GM19193 (cell line): ENCODE measurements around the gene NLK.

Experiments
- POLR2A ChIP-seq: IDR thresholded peaks from 4 replicates; pipeline ENCODE4 v1.6.1; 2011; ENCODE audit not compliant: insufficient read depth, insufficient read length; ENCODE audit errors: extremely low read depth

NLK gene

GRCh38 chr17:28053044-28053670 is 10.7 kb downstream of the NLK start:
- no peak for TF ChIP-seq POLR2A

GRCh38 chr17:28053725-28054124 is 11.2 kb downstream of the NLK start:
- no peak for TF ChIP-seq POLR2A

DNA sequence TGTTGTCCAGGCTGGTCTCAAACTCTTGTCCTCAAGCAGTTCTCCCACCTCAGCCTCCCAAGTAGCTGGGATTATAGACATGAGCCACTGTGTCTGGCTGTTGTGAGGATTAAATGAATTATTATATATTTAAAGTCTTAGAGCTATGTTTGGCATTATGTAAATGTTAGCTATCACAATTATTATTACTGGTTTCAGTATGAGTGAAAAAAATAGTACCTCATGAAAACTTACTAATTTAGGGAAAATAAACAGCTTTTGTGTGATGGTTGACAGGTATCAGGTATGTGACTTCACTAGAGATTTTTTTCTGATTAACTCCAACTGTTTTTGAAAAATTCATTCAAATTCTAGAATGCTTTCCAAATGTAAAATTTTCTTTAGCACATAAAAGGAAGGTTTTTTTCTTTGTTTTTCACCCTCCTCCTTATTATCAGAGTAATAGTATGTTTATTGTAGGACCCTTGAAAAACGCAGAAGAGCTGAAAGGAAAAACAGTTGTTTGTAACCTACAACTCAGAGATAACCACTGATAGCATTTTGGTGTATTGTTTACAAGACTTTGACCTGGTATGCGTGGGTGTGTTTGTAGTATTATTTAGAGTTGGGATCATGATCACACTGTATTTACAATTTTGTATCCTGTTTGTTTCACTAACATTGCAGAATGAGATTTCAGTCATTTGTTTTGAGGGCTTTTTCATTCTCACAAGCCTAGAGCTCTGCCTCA is 13.2 kb downstream of the NLK start:
- TF ChIP-seq POLR2A, result no peak

- TF ChIP-seq POLR2A, result no peak
These were observed 13.8 kb downstream of the NLK start for GRCh38 chr17:28056276-28056620.

- TF ChIP-seq POLR2A, result no peak
These were observed 15.3 kb downstream of the NLK start for GRCh38 chr17:28057731-28058246.

- no peak for TF ChIP-seq POLR2A
These were observed 17.2 kb downstream of the NLK start for GRCh38 chr17:28059675-28060074.

GRCh38 chr17:28065706-28066105 is 23.2 kb downstream of the NLK start:
- TF ChIP-seq POLR2A, result no peak

GRCh38 chr17:28069061-28069460 is 26.6 kb downstream of the NLK start:
- TF ChIP-seq POLR2A, result no peak

GRCh38 chr17:28071179-28071578 is 28.7 kb downstream of the NLK start:
- TF ChIP-seq POLR2A, result no peak

DNA sequence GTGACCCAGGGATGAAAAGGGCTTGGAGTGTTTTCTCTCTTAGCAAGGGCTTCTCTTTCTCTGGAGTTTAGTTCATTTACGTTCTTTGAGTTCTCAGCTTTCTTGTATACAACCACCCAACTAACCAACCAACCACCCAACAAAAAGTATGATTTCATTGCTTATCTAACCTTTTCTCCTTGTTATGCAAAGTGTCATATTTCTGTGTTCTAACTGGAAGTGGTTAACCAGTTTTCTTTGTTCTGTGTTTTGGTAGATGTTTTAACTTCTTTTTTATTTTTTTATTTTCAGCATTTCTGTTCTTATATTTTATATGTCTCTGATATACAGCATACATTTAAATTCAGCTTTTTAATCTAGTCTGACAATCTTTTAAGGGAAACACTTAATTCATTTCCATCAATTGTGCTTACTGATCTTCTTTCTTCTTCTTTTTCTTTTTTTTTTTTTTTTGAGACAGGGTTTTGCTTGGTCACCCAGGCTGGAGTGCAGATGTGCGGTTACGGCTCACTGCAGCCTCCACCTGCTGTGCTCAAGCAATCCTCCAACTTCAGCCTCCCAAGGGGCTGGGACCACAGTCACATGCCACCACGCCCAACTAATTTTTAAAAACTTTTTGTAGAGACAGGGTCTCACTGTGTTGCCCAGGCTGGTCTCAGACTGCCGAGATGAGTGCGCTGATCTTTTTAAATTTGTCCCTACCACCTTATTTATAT is 29.6 kb downstream of the NLK start:
- no peak for TF ChIP-seq POLR2A

- TF ChIP-seq POLR2A, result no peak
These were observed 30.6 kb downstream of the NLK start for GRCh38 chr17:28072936-28073533.

DNA sequence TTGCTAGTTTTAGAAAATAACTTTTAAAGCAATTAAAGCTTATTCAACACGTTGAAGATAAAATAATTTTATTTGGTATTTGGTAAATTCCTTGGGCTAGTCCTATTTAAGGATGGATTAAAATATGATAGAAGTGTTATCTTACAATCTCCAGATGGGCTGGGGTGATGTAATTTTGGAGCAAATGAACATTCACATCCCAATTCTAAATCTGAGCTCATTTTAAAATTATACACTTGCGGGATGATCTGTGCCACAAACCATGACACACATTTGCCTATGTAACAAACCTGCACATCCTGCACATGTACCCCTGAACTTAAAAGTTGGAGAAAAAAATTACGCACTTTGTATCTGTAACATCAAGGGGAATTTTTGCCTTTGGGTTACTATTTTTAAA is 31.5 kb downstream of the NLK start:
- TF ChIP-seq POLR2A, result no peak

DNA sequence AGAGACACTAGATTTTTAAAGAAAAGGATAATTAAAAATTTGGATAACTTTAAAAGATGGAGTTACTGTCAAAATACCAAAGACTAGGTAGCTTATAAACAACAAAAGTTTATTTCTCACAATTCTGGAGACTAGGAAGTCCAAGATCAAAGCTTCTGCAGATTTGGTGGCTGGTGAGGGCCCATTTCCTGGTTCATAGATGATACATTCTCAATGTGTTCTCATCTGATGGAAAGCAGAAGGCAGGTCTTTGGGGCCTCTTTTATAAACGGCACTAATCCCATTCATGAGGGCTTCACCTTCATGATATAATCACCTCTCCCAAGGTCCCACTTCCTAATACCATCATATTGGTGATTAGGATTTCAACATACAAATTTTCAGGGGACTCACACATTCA is 33.7 kb downstream of the NLK start:
- no peak for TF ChIP-seq POLR2A

GRCh38 chr17:28078341-28079229 is 36.1 kb downstream of the NLK start:
- no peak for TF ChIP-seq POLR2A

- TF ChIP-seq POLR2A, result no peak
These were observed 39.0 kb downstream of the NLK start for GRCh38 chr17:28081467-28081866.

DNA sequence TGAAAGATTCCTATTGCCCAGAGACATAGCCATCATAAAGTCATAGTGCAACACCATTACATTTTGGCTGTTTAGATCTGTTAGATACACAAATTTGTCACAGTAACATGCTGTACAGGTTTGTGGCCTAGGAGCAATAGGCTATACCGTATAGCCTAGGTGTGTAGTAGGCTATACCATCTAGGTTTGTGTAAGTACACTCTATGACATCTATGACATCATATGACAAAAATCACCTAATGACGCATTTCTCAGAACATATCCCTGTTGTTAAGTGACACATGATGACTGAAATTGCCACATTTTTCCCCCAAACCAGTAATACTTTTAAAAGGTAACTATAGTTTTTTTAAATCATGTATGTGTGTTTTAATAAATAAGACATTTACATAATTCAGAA is 43.3 kb downstream of the NLK start:
- TF ChIP-seq POLR2A, result no peak
